MCF 10A (cell line): ENCODE results near the gene DZIP3. TPM values are rescaled to one million over a fixed set of nuclear protein-coding genes. Genes with fewer than 3 reads are reported as not detected.
A peak's percentile ranks its signal among the peaks of the same experiment; 100 is the strongest.
"Not testable (repeated sequence)": the region's sequence is repeated elsewhere in the genome, so short reads cannot be mapped to it uniquely, and the experiment has no call there.

Experiments
- BruUV-seq: library from RNA; stranded (reverse); fragments of 400-500 nt; replicated peaks from 2 replicates; lab custom pipeline; 2021; lab: Mats Ljungman, UMichigan
- CTCF ChIA-PET: fragments of 300-600 bp; sonication (Branson Sonifier 250); formaldehyde crosslinking; extraction: SDS; loops from one replicate; lab custom pipeline; 2021; ENCODE audit warnings: antibody characterized with exemption, inconsistent platforms; lab: Yijun Ruan, JAX
- POLR2A ChIA-PET: fragments of 300-600, 350-650 bp; sonication (Branson Sonifier 250); formaldehyde crosslinking; extraction: SDS; loops from one replicate; lab custom pipeline; 2020; ENCODE audit warnings: antibody characterized with exemption, inconsistent platforms; lab: Yijun Ruan, JAX
- DNase-seq: peaks from one replicate; pipeline ENCODE4 v3.0.0-alpha.2; 2018; ENCODE audit not compliant: unreplicated experiment
- H3K27ac Mint-ChIP-seq: one replicate; pipeline ENCODE4 v1.8.0; 2022; ENCODE audit warnings: mild to moderate bottlenecking, low read depth, mixed read lengths; ENCODE audit not compliant: unreplicated experiment
- H3K27me3 Mint-ChIP-seq: one replicate; pipeline ENCODE4 v1.8.0; 2022; ENCODE audit warnings: mixed read lengths; ENCODE audit not compliant: insufficient read depth, unreplicated experiment
- H3K36me3 Mint-ChIP-seq: one replicate; pipeline ENCODE4 v1.8.0; 2022; ENCODE audit warnings: mild to moderate bottlenecking, moderate library complexity, mixed read lengths; ENCODE audit not compliant: insufficient read depth, unreplicated experiment
- H3K4me1 Mint-ChIP-seq: one replicate; pipeline ENCODE4 v1.8.0; 2022; ENCODE audit warnings: mixed read lengths; ENCODE audit not compliant: insufficient read depth, unreplicated experiment
- H3K4me3 Mint-ChIP-seq: one replicate; pipeline ENCODE4 v1.8.0; 2022; ENCODE audit warnings: mild to moderate bottlenecking, moderate library complexity, mixed read lengths; ENCODE audit not compliant: unreplicated experiment
- H3K9me3 Mint-ChIP-seq: one replicate; pipeline ENCODE4 v1.8.0; 2022; ENCODE audit warnings: mixed read lengths; ENCODE audit not compliant: unreplicated experiment
- intact Hi-C: fragments of 100-400 bp; cut with micrococcal nuclease; formaldehyde crosslinking; loops from 2 replicates; pipeline ENCODE4 v1.14.1; 2022
- total RNA-seq: library from RNA; stranded (reverse); gene quantifications from 2 replicates; pipeline ENCODE4 v1.2.3, GENCODE V29; 2022
- TF ChIP-seq, protein P1 (sequence below): fragments of 200-600 bp; IDR thresholded peaks from one replicate; pipeline ENCODE4 v1.8.0; 2022; ENCODE audit warnings: antibody characterized with exemption, mild to moderate bottlenecking; ENCODE audit not compliant: unreplicated experiment

DZIP3 gene
- total RNA-seq, 1 experiment from 2014 or later = 10.1 TPM

DNA sequence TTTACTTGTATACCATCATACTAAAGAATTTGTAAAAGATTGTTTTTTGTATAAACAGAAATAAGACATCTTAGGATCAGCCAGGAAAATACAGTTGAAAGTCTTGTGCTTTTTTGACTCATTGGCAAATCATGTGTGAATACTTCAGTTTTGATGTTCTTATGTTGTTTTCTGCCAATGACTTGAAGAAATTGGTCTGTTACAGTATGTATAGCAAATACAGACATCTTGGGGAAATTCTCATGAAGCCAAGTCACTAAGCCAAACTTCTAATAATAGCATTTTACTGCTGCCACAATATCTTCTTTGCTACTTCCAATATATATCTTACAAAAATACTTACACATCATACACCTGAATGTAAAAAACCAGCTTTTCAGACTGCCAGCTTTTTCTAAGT lies 83.2 kb downstream of the DZIP3 start:
- no peak overlapping the region for H3K27ac Mint-ChIP-seq
- H3K4me1 Mint-ChIP-seq = no peaks in the 10 kb centered on the region
- TF ChIP-seq, protein P1, sequence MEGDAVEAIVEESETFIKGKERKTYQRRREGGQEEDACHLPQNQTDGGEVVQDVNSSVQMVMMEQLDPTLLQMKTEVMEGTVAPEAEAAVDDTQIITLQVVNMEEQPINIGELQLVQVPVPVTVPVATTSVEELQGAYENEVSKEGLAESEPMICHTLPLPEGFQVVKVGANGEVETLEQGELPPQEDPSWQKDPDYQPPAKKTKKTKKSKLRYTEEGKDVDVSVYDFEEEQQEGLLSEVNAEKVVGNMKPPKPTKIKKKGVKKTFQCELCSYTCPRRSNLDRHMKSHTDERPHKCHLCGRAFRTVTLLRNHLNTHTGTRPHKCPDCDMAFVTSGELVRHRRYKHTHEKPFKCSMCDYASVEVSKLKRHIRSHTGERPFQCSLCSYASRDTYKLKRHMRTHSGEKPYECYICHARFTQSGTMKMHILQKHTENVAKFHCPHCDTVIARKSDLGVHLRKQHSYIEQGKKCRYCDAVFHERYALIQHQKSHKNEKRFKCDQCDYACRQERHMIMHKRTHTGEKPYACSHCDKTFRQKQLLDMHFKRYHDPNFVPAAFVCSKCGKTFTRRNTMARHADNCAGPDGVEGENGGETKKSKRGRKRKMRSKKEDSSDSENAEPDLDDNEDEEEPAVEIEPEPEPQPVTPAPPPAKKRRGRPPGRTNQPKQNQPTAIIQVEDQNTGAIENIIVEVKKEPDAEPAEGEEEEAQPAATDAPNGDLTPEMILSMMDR = no peak
- no peaks in the 10 kb centered on the region for H3K27me3 Mint-ChIP-seq
- no TSS peak for BruUV-seq
- ChIA-PET POLR2A (no interaction called here), CTCF (interaction anchor here (0.6 to 3.2 kb wide), 6 partner anchors 9 to 351 kb away, joined by 3 to 17 read pairs (median 6); no protein-coding TSS in a partner anchor)
- intact Hi-C loops = no loop called here
- H3K9me3 Mint-ChIP-seq = peaks cover 8% of the 10 kb centered on the region
- no peak overlapping the region for H3K4me3 Mint-ChIP-seq
- no peak for DNase-seq
- no peaks in the 10 kb centered on the region for H3K36me3 Mint-ChIP-seq

DNA sequence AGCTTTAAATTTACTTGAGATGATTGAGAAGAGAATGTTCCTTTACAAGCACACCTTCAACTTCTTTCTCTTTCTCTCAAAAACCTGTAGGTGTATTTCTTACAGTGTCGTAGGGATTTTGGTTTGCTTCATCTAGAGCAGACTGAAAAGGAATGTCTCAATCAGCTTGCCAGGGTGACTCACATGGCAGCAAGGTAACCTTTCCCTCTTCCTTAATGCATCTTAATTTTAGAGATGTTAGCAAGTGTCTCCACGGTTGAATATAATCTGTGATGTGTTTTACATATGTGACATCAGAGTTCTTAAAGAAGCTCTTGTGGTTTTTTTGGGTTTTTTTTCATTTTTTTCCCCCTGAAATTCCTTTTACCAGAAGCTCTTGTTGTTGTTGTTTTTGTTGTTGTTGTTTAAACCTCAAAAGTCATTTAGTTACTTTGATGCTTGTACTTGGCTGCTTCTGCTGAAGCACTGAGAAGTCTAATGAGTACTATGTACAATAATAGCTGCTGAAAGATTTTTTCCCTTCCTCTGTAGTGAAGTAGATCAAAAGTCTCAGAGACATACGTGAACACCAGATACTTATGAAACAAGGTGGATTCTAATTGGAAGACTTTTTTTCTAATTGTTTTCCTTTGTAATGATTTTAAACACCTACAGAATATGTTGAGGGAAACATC lies 84.6 kb downstream of the DZIP3 start:
- peak; percentile 26 for DNase-seq
- no TSS peak for BruUV-seq
- TF ChIP-seq, protein P1 = no peak
- H3K27me3 Mint-ChIP-seq = no peaks in the 10 kb centered on the region
- POLR2A ChIA-PET = no interaction called here
- intact Hi-C loops = no loop called here
- H3K36me3 Mint-ChIP-seq = no peaks in the 10 kb centered on the region
- no peak overlapping the region for H3K4me3 Mint-ChIP-seq
- no peak overlapping the region for H3K27ac Mint-ChIP-seq
- H3K4me1 Mint-ChIP-seq = no peaks in the 10 kb centered on the region
- CTCF ChIA-PET = interaction anchor here (0.6 to 3.2 kb wide), 5 partner anchors 12 to 842 kb away, joined by 3 to 17 read pairs (median 3); no protein-coding TSS in a partner anchor
- peaks cover 8% of the 10 kb centered on the region for H3K9me3 Mint-ChIP-seq

DNA sequence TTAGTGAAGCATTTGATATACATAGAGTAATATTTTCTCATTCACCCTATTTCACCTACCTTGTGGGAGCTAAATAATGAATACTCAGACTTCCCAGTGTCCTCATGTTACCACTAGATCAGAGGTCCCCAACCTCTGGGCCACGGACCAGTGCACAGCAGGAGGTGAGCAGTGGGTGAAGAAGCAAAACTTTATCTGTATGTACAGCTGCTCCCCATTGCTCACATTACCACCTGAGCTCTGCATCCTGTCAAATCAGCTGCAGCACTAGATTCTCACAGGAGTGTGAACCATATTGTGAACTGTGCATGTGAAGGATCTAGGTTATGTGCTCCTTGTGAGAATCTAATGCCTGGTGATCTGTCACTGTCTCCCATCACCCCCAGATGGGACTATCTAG lies 88.3 kb downstream of the DZIP3 start:
- ChIA-PET CTCF (interaction anchor here (0.6 to 2.3 kb wide), 5 partner anchors 38 to 238 kb away, joined by 3 to 6 read pairs (median 3); no protein-coding TSS in a partner anchor), POLR2A (no interaction called here)
- H3K4me3 Mint-ChIP-seq = no peak overlapping the region
- no peaks in the 10 kb centered on the region for H3K4me1 Mint-ChIP-seq
- no peak overlapping the region for H3K27ac Mint-ChIP-seq
- DNase-seq = no peak
- no peaks in the 10 kb centered on the region for H3K27me3 Mint-ChIP-seq
- intact Hi-C loops = no loop called here
- no peaks in the 10 kb centered on the region for H3K9me3 Mint-ChIP-seq
- TF ChIP-seq, protein P1 = no peak
- BruUV-seq = no TSS peak
- H3K36me3 Mint-ChIP-seq = no peaks in the 10 kb centered on the region

DNA sequence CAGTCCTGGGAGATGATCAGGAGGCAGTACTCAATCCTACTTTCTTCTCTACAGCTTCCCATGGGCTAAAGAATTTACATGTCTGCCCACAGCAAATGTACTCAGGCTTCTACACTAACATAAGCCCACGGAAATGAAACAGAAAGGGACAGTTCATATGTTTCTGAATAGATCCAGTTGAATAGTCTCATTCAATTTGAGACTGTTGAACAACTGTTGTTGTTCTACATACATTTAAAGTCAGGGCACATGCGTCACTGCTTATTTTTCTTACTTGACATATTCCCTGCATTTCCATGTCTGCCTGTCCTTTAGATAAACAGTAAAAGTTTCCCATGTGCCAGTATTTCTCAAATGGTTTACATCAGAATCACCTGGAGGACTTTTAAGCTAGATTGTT lies 102.8 kb downstream of the DZIP3 start:
- H3K27ac Mint-ChIP-seq, CTCF ChIA-PET, H3K4me1 Mint-ChIP-seq, POLR2A ChIA-PET, BruUV-seq, DNase-seq, H3K4me3 Mint-ChIP-seq, H3K27me3 Mint-ChIP-seq, intact Hi-C loops: not testable (repeated sequence)
- Mint-ChIP-seq H3K9me3 (peaks cover 14% of the 10 kb centered on the region), H3K36me3 (peaks cover 13% of the 10 kb centered on the region)
